HepG2 (cell line): ENCODE results near the gene TBC1D16. TPM values are rescaled to one million over a fixed set of nuclear protein-coding genes. Genes with fewer than 3 reads are reported as not detected.
A peak's percentile ranks its signal among the peaks of the same experiment; 100 is the strongest.

Experiments used
- ATAC-seq: fragments of 200-7000 bp; cut with Tn5 transposase; 3 replicates; pipeline ENCODE4 v1.9.1; 2020; ENCODE audit warnings: mild to moderate bottlenecking, moderate library complexity
- BruUV-seq: library from RNA; stranded (reverse); fragments of 400-500 nt; replicated peaks from 2 replicates; lab custom pipeline; 2021; lab: Mats Ljungman, UMichigan
- CTCF ChIA-PET: fragments of 300-600 bp; formaldehyde crosslinking; extraction: SDS; loops from one replicate; lab custom pipeline; 2021; ENCODE audit warnings: low total read pairs, inconsistent platforms, low intra/inter-chr PET ratio; lab: Yijun Ruan, JAX
- POLR2A ChIA-PET: fragments of 350-600 bp; sonication (Branson Sonifier 250); formaldehyde crosslinking; loops from one replicate; lab custom pipeline; 2020; ENCODE audit warnings: antibody characterized with exemption, inconsistent platforms; lab: Yijun Ruan, JAX
- DNase-seq: peaks from one replicate; pipeline ENCODE4 v3.0.0-alpha.2; 2015; ENCODE audit warnings: low spot score
- FAIRE-seq: peaks from 3 replicates; lab custom pipeline; 2011; peaks lifted over from hg19 to GRCh38; lab: Jason Lieb, UNC
- H2AFZ ChIP-seq: one replicate; pipeline ENCODE4 v1.6.1; 2011; ENCODE audit warnings: low read length, inconsistent platforms
- H3K27ac ChIP-seq: fragments of 300-600 bp; 3 replicates; pipeline ENCODE4 v1.8.0; 2011; ENCODE audit warnings: mixed run types, mild to moderate bottlenecking, mixed read lengths, low read length, inconsistent platforms; ENCODE audit not compliant: insufficient read depth; ENCODE audit errors: extremely low read length
- H3K27me3 ChIP-seq, 2 experiments: fragments of 200-600 bp in 1 of 2; 2 replicates in 1 of 2; 3 replicates in 1 of 2; pipeline versions ENCODE4 v1.6.0 to v1.8.0; 2011; ENCODE audit warnings: low read length in 2 of 2, mild to moderate bottlenecking in 2 of 2, moderate library complexity in 2 of 2, inconsistent platforms in 1 of 2; ENCODE audit not compliant: insufficient read depth in 2 of 2, control insufficient read depth in 1 of 2
- H3K36me3 ChIP-seq, 2 experiments: fragments of 200-600 bp in 1 of 2; replicated peaks in 1 of 2; 2 replicates in 1 of 2; 3 replicates in 1 of 2; pipeline versions ENCODE4 v1.5.1 to v1.8.0; 2011; ENCODE audit warnings: low read length in 2 of 2, inconsistent platforms in 1 of 2; ENCODE audit not compliant: insufficient read depth in 2 of 2, control insufficient read depth in 1 of 2
- H3K4me1 ChIP-seq: 2 replicates; pipeline ENCODE4 v1.5.1; 2012; ENCODE audit warnings: low read length, inconsistent platforms; ENCODE audit not compliant: insufficient read depth
- H3K4me2 ChIP-seq: 2 replicates; pipeline ENCODE4 v1.6.0; 2011; ENCODE audit warnings: low read depth, low read length, inconsistent platforms
- H3K4me3 ChIP-seq, 3 experiments: fragments of 200-600 bp in 1 of 3; sonication (generic), shearing (Covaris generic) in 1 of 3; replicated peaks in 1 of 3; 2 replicates each; pipeline ENCODE4 v1.5.1; 2011 to 2016; ENCODE audit warnings: low read length in 3 of 3, inconsistent platforms in 2 of 3, low read depth in 2 of 3, mild to moderate bottlenecking in 2 of 3, control low read depth in 1 of 3, mixed read lengths in 1 of 3; ENCODE audit not compliant: insufficient read depth in 1 of 3
- H3K79me2 ChIP-seq: one replicate; pipeline ENCODE4 v1.6.1; 2011; ENCODE audit warnings: low read length, inconsistent platforms; ENCODE audit not compliant: insufficient read depth
- H3K9ac ChIP-seq: 2 replicates; pipeline ENCODE4 v1.6.0; 2011; ENCODE audit warnings: mild to moderate bottlenecking, low read depth, low read length, inconsistent platforms; ENCODE audit not compliant: insufficient read depth
- H3K9me3 ChIP-seq: 2 replicates; pipeline ENCODE4 v1.5.1; 2012; ENCODE audit warnings: mild to moderate bottlenecking, low read length
- H4K20me1 ChIP-seq: 2 replicates; pipeline ENCODE4 v1.6.0; 2011; ENCODE audit warnings: inconsistent platforms, mild to moderate bottlenecking, low read length, moderate library complexity; ENCODE audit not compliant: insufficient read depth
- FOXP1 ChIP-seq, 2 experiments: fragments of 450-650 bp in 1 of 2; IDR thresholded peaks; 2 replicates each; pipeline ENCODE4 v1.6.1; 2017 to 2018; ENCODE audit warnings: antibody characterized with exemption in 1 of 2
- GATA4 ChIP-seq: sonication (generic); IDR thresholded peaks from 2 replicates; pipeline ENCODE4 v1.6.1; 2016; ENCODE audit warnings: antibody characterized with exemption, low read depth, borderline replicate concordance
- HHEX ChIP-seq: IDR thresholded peaks from 2 replicates; pipeline ENCODE4 v1.6.1; 2016; ENCODE audit warnings: control low read depth
- HNF1B ChIP-seq: sonication (generic); formaldehyde crosslinking; IDR thresholded peaks from 2 replicates; pipeline ENCODE4 v1.5.1; 2020; ENCODE audit warnings: mild to moderate bottlenecking, moderate library complexity, missing genetic modification reagents
- HNRNPUL1 ChIP-seq: fragments of 200-400 bp; formaldehyde crosslinking; IDR thresholded peaks from 2 replicates; pipeline ENCODE4 v1.6.1; 2017; ENCODE audit warnings: low read depth, mild to moderate bottlenecking, low read length, moderate library complexity
- MIER2 ChIP-seq: IDR thresholded peaks from 2 replicates; pipeline ENCODE4 v1.6.1; 2016; ENCODE audit warnings: missing biosample characterization, missing genetic modification reagents
- MYC ChIP-seq: sonication (generic); formaldehyde crosslinking; IDR thresholded peaks from 2 replicates; pipeline ENCODE4 v1.9.0; 2021; ENCODE audit warnings: missing genetic modification reagents, borderline replicate concordance
- SIN3B ChIP-seq: fragments of 150-350 bp; IDR thresholded peaks from 2 replicates; pipeline ENCODE4 v1.6.1; 2014; ENCODE audit warnings: low read length
- SSRP1 ChIP-seq: IDR thresholded peaks from 2 replicates; pipeline ENCODE4 v1.6.1; 2016; ENCODE audit warnings: control low read depth
- SUZ12 ChIP-seq: fragments of 150-350 bp; IDR thresholded peaks from 2 replicates; pipeline ENCODE4 v1.6.1; 2014; ENCODE audit warnings: low read depth, low read length
- SYNCRIP ChIP-seq: fragments of 200-400 bp; formaldehyde crosslinking; IDR thresholded peaks from 2 replicates; pipeline ENCODE4 v1.6.1; 2018; ENCODE audit warnings: mild to moderate bottlenecking, low read depth, low read length; ENCODE audit not compliant: insufficient read depth
- TBX2 ChIP-seq: sonication (generic); formaldehyde crosslinking; IDR thresholded peaks from 2 replicates; pipeline ENCODE4 v1.5.0; 2020; ENCODE audit warnings: missing genetic modification reagents, mild to moderate bottlenecking, borderline replicate concordance
- TEAD3 ChIP-seq: optimal IDR thresholded peaks from 2 replicates; pipeline ENCODE3; 2016; ENCODE audit warnings: borderline replicate concordance
- U2AF2 ChIP-seq: fragments of 200-400 bp; formaldehyde crosslinking; IDR thresholded peaks from 2 replicates; pipeline ENCODE4 v1.6.1; 2017; ENCODE audit warnings: low read depth, mild to moderate bottlenecking, low read length
- XBP1 ChIP-seq: sonication (generic); formaldehyde crosslinking; IDR thresholded peaks from 2 replicates; pipeline ENCODE4 v1.5.0; 2020; ENCODE audit warnings: missing genetic modification reagents
- ZBTB4 ChIP-seq: sonication (generic); formaldehyde crosslinking; IDR thresholded peaks from 2 replicates; pipeline ENCODE4 v1.4.0; 2020; ENCODE audit warnings: missing genetic modification reagents, mild to moderate bottlenecking, borderline replicate concordance
- ZBTB42 ChIP-seq: sonication (generic); formaldehyde crosslinking; IDR thresholded peaks from 2 replicates; pipeline ENCODE4 v1.5.0; 2020; ENCODE audit warnings: mild to moderate bottlenecking, missing genetic modification reagents
- ZFP90 ChIP-seq: sonication (generic); formaldehyde crosslinking; IDR thresholded peaks from 2 replicates; pipeline ENCODE4 v1.8.0; 2022; ENCODE audit warnings: missing genetic modification reagents, mild to moderate bottlenecking, inconsistent platforms, borderline replicate concordance
- ZNF10 ChIP-seq: sonication (generic); formaldehyde crosslinking; IDR thresholded peaks from 2 replicates; pipeline ENCODE4 v1.4.0; 2020; ENCODE audit warnings: mild to moderate bottlenecking, low read depth, missing genetic modification reagents, borderline replicate concordance
- ZNF274 ChIP-seq: sonication (generic); formaldehyde crosslinking; IDR thresholded peaks from 2 replicates; pipeline ENCODE4 v1.5.1; 2020; ENCODE audit warnings: mild to moderate bottlenecking, missing genetic modification reagents
- WGBS: methylation state at CpG from one replicate; pipeline ENCODE4 v1.1.6; 2017; ENCODE audit warnings: low lambda C conversion rate; 5-methylcytosine and 5-hydroxymethylcytosine counted together
- in situ Hi-C: cut with HindIII; loops from 2 replicates; pipeline ENCODE4 v1.10.0; 2017; ENCODE audit warnings: low pct_unique_long_range_greater_than_20kb; ENCODE audit not compliant: extremely low pct_ligation_motif_present
- intact Hi-C: fragments of 100-400 bp; cut with micrococcal nuclease; formaldehyde crosslinking; loops from one replicate; pipeline ENCODE4 v1.10.0; 2022; ENCODE audit not compliant: unreplicated experiment
- polyA plus RNA-seq, 8 experiments: library from polyadenylated mRNA; depleted of rRNA in 3 of 8; stranded (reverse) in 7 of 8; unstranded in 1 of 8; fragments of >200 nt; fragmentation: Illumina TruSeq in 4 of 8; extraction: Trizol in 4 of 8; gene quantifications; 2 replicates each; pipeline versions ENCODE4 v1.2.1 to v1.2.3, GENCODE V29; 2011 to 2016; ENCODE audit warnings: low read depth in 4 of 8, missing spikeins in 1 of 8, mixed read lengths in 1 of 8; ENCODE audit not compliant: insufficient read depth in 1 of 8
- total RNA-seq, 5 experiments: library from RNA; depleted of rRNA; stranded (reverse); fragments of >200 nt; fragmentation: Illumina TruSeq; extraction: Trizol; gene quantifications; 2 replicates each; pipeline ENCODE4 v1.2.3, GENCODE V29; 2016; ENCODE audit warnings: low read depth in 1 of 5

Gene TBC1D16
- total and polyA plus RNA-seq, 2 of the 13 experiments (the other 11 are each of a cell fraction or from before 2014, with no cell fraction given): 14.9 to 24.9 TPM

- peak; percentile 91 for DNase-seq
- WGBS: 2% methylated on average over 27 of the region's 44 CpGs
- Histone ChIP-seq H3K9ac (peak overlapping the region; percentile 88), H2AFZ (no peak overlapping the region), H3K36me3 (no peaks in the 10 kb centered on the region), H3K9me3 (no peaks in the 10 kb centered on the region), H3K27me3 (no peaks in the 10 kb centered on the region), H3K4me2 (peak overlapping the region; percentile 99), H3K4me3 (peak overlapping the region; percentile 51 to 77 (median 62)), H3K27ac (peak overlapping the region; percentile 98), H3K4me1 (peaks cover 85% of the 10 kb centered on the region), H3K79me2 (peaks cover 10% of the 10 kb centered on the region), H4K20me1 (no peaks in the 10 kb centered on the region)
- peak; percentile 38 for ATAC-seq
- intact Hi-C loops (loop anchor here (2.0 kb wide), 3 partner anchors 147 to 195 kb away; partner anchors contain the start of gene CBX8), in situ Hi-C loops (loop anchor here (5.0 kb wide), 3 partner anchors 65 to 180 kb away; partner anchors contain the start of gene CBX4)
- FAIRE-seq: peak; percentile 56
- POLR2A ChIA-PET: interaction anchor here (0.6 to 10.9 kb wide), 38 partner anchors 13 to 253 kb away, joined by 3 to 333 read pairs (median 5); partner anchors contain the start of genes CBX2, CBX4, CBX8 and GAA
- BruUV-seq: no TSS peak
- CTCF ChIA-PET: interaction anchor here (0.6 to 1.8 kb wide), 5 partner anchors 17 to 246 kb away, joined by 3 to 6 read pairs (median 3); no protein-coding TSS in a partner anchor
- no peak for TF ChIP-seq ZFP90 (CRISPR knock-in tag)
- TF ChIP-seq HNRNPUL1: no peak
- TF ChIP-seq XBP1 (CRISPR knock-in tag): peak; percentile 7; the same call in 1 of the 2 replicates
- 0 out of 2 replicates have a peak, but pooled peaks have one; percentile 5 for TF ChIP-seq HNF1B (CRISPR knock-in tag)
- TF ChIP-seq GATA4: peak; percentile 31; the same call in 1 of the 2 replicates
- no peak for TF ChIP-seq U2AF2
- no peak for TF ChIP-seq FOXP1 (IDR thresholded peaks at IDR 0.05)
- TF ChIP-seq FOXP1 (CRISPR knock-in tag; IDR thresholded peaks at IDR 0.05): peak; percentile 38; the same call in 1 of the 2 replicates
- TF ChIP-seq SUZ12: no peak
- no peak for TF ChIP-seq ZNF10 (CRISPR knock-in tag)
- TF ChIP-seq HHEX (CRISPR knock-in tag): no peak
- peak; percentile 81 for TF ChIP-seq TBX2
- TF ChIP-seq MYC (CRISPR knock-in tag): peak; percentile 83
- TF ChIP-seq TEAD3 (CRISPR knock-in tag): peak; percentile 44
- TF ChIP-seq SIN3B: no peak
- no peak for TF ChIP-seq ZNF274 (CRISPR knock-in tag)
- TF ChIP-seq ZBTB4: peak; percentile 44; the same call in 1 of the 2 replicates
- no peak for TF ChIP-seq SSRP1 (CRISPR knock-in tag)
- no peak for TF ChIP-seq MIER2 (CRISPR knock-in tag)
- no peak for TF ChIP-seq ZBTB42 (CRISPR knock-in tag)
- no peak for TF ChIP-seq SYNCRIP
Observed at GRCh38 chr17:79991924-79992648, 43.6 kb downstream of the TBC1D16 start.
